Medulla oblongata (tissue), 1 donor: ENCODE data around the gene STRN3.
"Not testable (repeated sequence)": the region's sequence is repeated elsewhere in the genome, so short reads cannot be mapped to it uniquely, and the experiment has no call there.

ENCODE experiments used
- DNase-seq: peaks from one replicate; pipeline ENCODE4 v3.0.0-alpha.2; 2015; ENCODE audit errors: extremely low spot score

The STRN3 gene

GRCh38 chr14:30907659-30908057 is 118.5 kb downstream of the STRN3 start:
- DNase-seq: no peak

GRCh38 chr14:30906752-30907658 is 119.2 kb downstream of the STRN3 start:
- peak; percentile 11 for DNase-seq

GRCh38 chr14:30903285-30904124 is 122.7 kb downstream of the STRN3 start:
- no peak for DNase-seq

GRCh38 chr14:30897121-30897520 is 129.1 kb downstream of the STRN3 start:
- DNase-seq: not testable (repeated sequence)

- no peak for DNase-seq
Observed at GRCh38 chr14:30896435-30896834, 129.7 kb downstream of the STRN3 start.

- no peak for DNase-seq
Observed at GRCh38 chr14:30894923-30895515, 131.2 kb downstream of the STRN3 start.

- DNase-seq: no peak
Observed at GRCh38 chr14:30893819-30894218, 132.4 kb downstream of the STRN3 start.

- no peak for DNase-seq
Observed at GRCh38 chr14:30889244-30889594, 137.0 kb downstream of the STRN3 start.

- DNase-seq: no peak
Observed at GRCh38 chr14:30888480-30889243, 137.5 kb downstream of the STRN3 start.

GRCh38 chr14:30885840-30886740 is 140.1 kb downstream of the STRN3 start:
- no peak for DNase-seq

- DNase-seq: no peak
Observed at GRCh38 chr14:30884901-30885300, 141.3 kb downstream of the STRN3 start.

- no peak for DNase-seq
Observed at GRCh38 chr14:30883508-30884294, 142.5 kb downstream of the STRN3 start.

GRCh38 chr14:30882431-30882830 is 143.7 kb downstream of the STRN3 start:
- DNase-seq: no peak

GRCh38 chr14:30876692-30877091 is 149.5 kb downstream of the STRN3 start:
- DNase-seq: no peak

GRCh38 chr14:30875788-30876053 is 150.5 kb downstream of the STRN3 start:
- DNase-seq: no peak

GRCh38 chr14:30874999-30875787 is 151.0 kb downstream of the STRN3 start:
- DNase-seq: no peak

GRCh38 chr14:30874120-30874998 is 151.8 kb downstream of the STRN3 start, which contains the start of gene COCH:
COCH (plus strand) TSS chr14:30874559; CDS start chr14:30874939, 380 bp downstream.
- no peak for DNase-seq
